Measurements from ENCODE around the gene DCN.

The DCN gene

GRCh38 chr12:91139286-91139685 is 43.3 kb downstream of the DCN start:
- no peak for ATAC-seq (ENCODE audit: low read depth)
- H3K4me3 ChIP-seq (ENCODE audit: severe bottlenecking), result no peak overlapping the region

DNA sequence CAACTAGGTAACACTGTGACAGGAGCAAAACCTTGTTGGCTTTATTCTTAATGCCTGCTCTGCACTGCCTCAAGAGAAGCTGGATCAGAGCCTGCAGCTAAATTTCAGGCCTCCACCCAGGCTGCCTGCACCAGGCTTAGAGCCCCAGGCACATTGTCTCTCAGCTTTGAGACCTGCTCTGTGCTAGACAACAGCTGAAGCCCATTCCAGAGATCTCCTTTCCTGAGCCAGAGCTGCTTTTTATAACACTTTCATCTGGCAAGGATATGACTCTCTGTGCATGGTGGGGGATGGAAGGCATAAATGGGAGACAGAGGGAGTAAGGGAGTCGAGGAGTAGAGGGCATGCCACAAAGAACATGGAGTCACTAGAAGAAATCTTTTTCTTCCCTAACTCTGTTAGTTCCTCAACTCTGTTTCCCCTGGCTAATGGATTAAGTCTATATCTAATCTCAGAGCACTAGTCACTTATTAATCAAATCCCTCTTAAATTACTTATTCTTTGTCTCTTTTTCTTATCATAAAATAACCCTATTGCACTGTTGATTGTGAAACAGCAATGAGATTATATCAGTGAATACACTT is 44.2 kb downstream of the DCN start:
- ATAC-seq (ENCODE audit: low read depth) (no peak), DNase-seq (ENCODE audit: low spot score) (no peak)
- Histone ChIP-seq H3K27me3 (ENCODE audit: insufficient read depth, poor library complexity, severe bottlenecking) (no peaks in the 10 kb centered on the region), H3K4me1 (ENCODE audit: insufficient read depth, poor library complexity, severe bottlenecking) (no peaks in the 10 kb centered on the region), H3K4me3 (ENCODE audit: severe bottlenecking) (no peak overlapping the region), H3K27ac (ENCODE audit: poor library complexity, severe bottlenecking) (no peak overlapping the region), H3K36me3 (ENCODE audit: low read depth) (no peaks in the 10 kb centered on the region), H3K9me3 (ENCODE audit: severe bottlenecking) (peaks cover 1% of the 10 kb centered on the region)
- no peak for TF ChIP-seq CTCF (IDR thresholded peaks at IDR 0.05; ENCODE audit: poor library complexity, severe bottlenecking)

More at GRCh38 chr12:91139286-91139685, 43.3 kb downstream of the DCN start:
- no peak for TF ChIP-seq CTCF (IDR thresholded peaks at IDR 0.05; ENCODE audit: poor library complexity, severe bottlenecking)
- Histone ChIP-seq H3K27me3 (ENCODE audit: insufficient read depth, poor library complexity, severe bottlenecking) (no peaks in the 10 kb centered on the region), H3K4me1 (ENCODE audit: insufficient read depth, poor library complexity, severe bottlenecking) (no peaks in the 10 kb centered on the region), H3K27ac (ENCODE audit: poor library complexity, severe bottlenecking) (no peak overlapping the region), H3K36me3 (ENCODE audit: low read depth) (no peaks in the 10 kb centered on the region), H3K9me3 (ENCODE audit: severe bottlenecking) (peaks cover 1% of the 10 kb centered on the region)
- no peak for DNase-seq (ENCODE audit: low spot score)

GRCh38 chr12:91133871-91134270 is 48.7 kb downstream of the DCN start:
- Histone ChIP-seq H3K27me3 (ENCODE audit: insufficient read depth, poor library complexity, severe bottlenecking) (no peaks in the 10 kb centered on the region), H3K4me3 (ENCODE audit: severe bottlenecking) (no peak overlapping the region), H3K4me1 (ENCODE audit: insufficient read depth, poor library complexity, severe bottlenecking) (no peaks in the 10 kb centered on the region), H3K9me3 (ENCODE audit: severe bottlenecking) (peaks cover 1% of the 10 kb centered on the region), H3K36me3 (ENCODE audit: low read depth) (no peaks in the 10 kb centered on the region), H3K27ac (ENCODE audit: poor library complexity, severe bottlenecking) (no peak overlapping the region)
- no peak for TF ChIP-seq CTCF (IDR thresholded peaks at IDR 0.05; ENCODE audit: poor library complexity, severe bottlenecking)
- ATAC-seq (ENCODE audit: low read depth) (no peak), DNase-seq (ENCODE audit: low spot score) (no peak)

GRCh38 chr12:91129662-91130362 is 52.8 kb downstream of the DCN start:
- ATAC-seq (ENCODE audit: low read depth) (no peak), DNase-seq (ENCODE audit: low spot score) (no peak)
- Histone ChIP-seq H3K36me3 (ENCODE audit: low read depth) (no peaks in the 10 kb centered on the region), H3K4me1 (ENCODE audit: insufficient read depth, poor library complexity, severe bottlenecking) (peaks cover 10% of the 10 kb centered on the region), H3K4me3 (ENCODE audit: severe bottlenecking) (no peak overlapping the region), H3K27me3 (ENCODE audit: insufficient read depth, poor library complexity, severe bottlenecking) (no peaks in the 10 kb centered on the region), H3K27ac (ENCODE audit: poor library complexity, severe bottlenecking) (no peak overlapping the region), H3K9me3 (ENCODE audit: severe bottlenecking) (no peaks in the 10 kb centered on the region)
- no peak for TF ChIP-seq CTCF (IDR thresholded peaks at IDR 0.05; ENCODE audit: poor library complexity, severe bottlenecking)

GRCh38 chr12:91127751-91128150 is 54.9 kb downstream of the DCN start:
- DNase-seq (ENCODE audit: low spot score), result no peak
- H3K4me1 ChIP-seq (ENCODE audit: insufficient read depth, poor library complexity, severe bottlenecking), result peaks cover 10% of the 10 kb centered on the region
- H3K27me3 ChIP-seq (ENCODE audit: insufficient read depth, poor library complexity, severe bottlenecking), result no peaks in the 10 kb centered on the region
- no peaks in the 10 kb centered on the region for H3K36me3 ChIP-seq (ENCODE audit: low read depth)
- no peak for TF ChIP-seq CTCF (IDR thresholded peaks at IDR 0.05; ENCODE audit: poor library complexity, severe bottlenecking)
- no peak overlapping the region for H3K4me3 ChIP-seq (ENCODE audit: severe bottlenecking)
- H3K27ac ChIP-seq (ENCODE audit: poor library complexity, severe bottlenecking), result no peak overlapping the region
- no peaks in the 10 kb centered on the region for H3K9me3 ChIP-seq (ENCODE audit: severe bottlenecking)
- peak; percentile 49; the same call in 1 of the 3 replicates for ATAC-seq (ENCODE audit: low read depth)

All from RWPE2 (cell line).